GM08714 (cell line): ENCODE measurements around the gene EGFR.

Experiments
- H3K4me3 ChIP-seq: fragments of 200-500 bp; sonication (Bioruptor generic); 2 replicates; pipeline ENCODE4 v1.5.1; 2014; ENCODE audit warnings: mild to moderate bottlenecking, low read length, inconsistent platforms
- ZNF274 ChIP-seq: IDR thresholded peaks from 2 replicates; pipeline ENCODE4 v1.6.1; 2012; ENCODE audit warnings: mild to moderate bottlenecking, low read depth, low read length

EGFR gene

GRCh38 chr7:55130395-55131141 lies 111.8 kb downstream of the EGFR start:
- no peak overlapping the region for H3K4me3 ChIP-seq
- no peak for TF ChIP-seq ZNF274

GRCh38 chr7:55131142-55131929 lies 112.5 kb downstream of the EGFR start:
- TF ChIP-seq ZNF274 = no peak

GRCh38 chr7:55132550-55132889 lies 113.7 kb downstream of the EGFR start:
- no peak overlapping the region for H3K4me3 ChIP-seq
- TF ChIP-seq ZNF274 = no peak

More at GRCh38 chr7:55131142-55131929, 112.5 kb downstream of the EGFR start:
- H3K4me3 ChIP-seq = no peak overlapping the region

- TF ChIP-seq ZNF274 = no peak
- no peak overlapping the region for H3K4me3 ChIP-seq
Observed at GRCh38 chr7:55132890-55133551, 114.2 kb downstream of the EGFR start.

- H3K4me3 ChIP-seq = no peak overlapping the region
- TF ChIP-seq ZNF274 = no peak
Observed at GRCh38 chr7:55133630-55134358, 115.0 kb downstream of the EGFR start.

- no peak overlapping the region for H3K4me3 ChIP-seq
- TF ChIP-seq ZNF274 = no peak
Observed at GRCh38 chr7:55134359-55134725, 115.5 kb downstream of the EGFR start.

GRCh38 chr7:55134786-55135185 lies 116.0 kb downstream of the EGFR start:
- no peak for TF ChIP-seq ZNF274
- H3K4me3 ChIP-seq = no peak overlapping the region

GRCh38 chr7:55135462-55135861 lies 116.6 kb downstream of the EGFR start:
- no peak for TF ChIP-seq ZNF274
- H3K4me3 ChIP-seq = no peak overlapping the region

- no peak for TF ChIP-seq ZNF274
- no peak overlapping the region for H3K4me3 ChIP-seq
Observed at GRCh38 chr7:55138663-55139062, 119.8 kb downstream of the EGFR start.

- no peak for TF ChIP-seq ZNF274
- no peak overlapping the region for H3K4me3 ChIP-seq
Observed at GRCh38 chr7:55140221-55140940, 121.6 kb downstream of the EGFR start.

- no peak overlapping the region for H3K4me3 ChIP-seq
- TF ChIP-seq ZNF274 = no peak
Observed at GRCh38 chr7:55140941-55141278, 122.1 kb downstream of the EGFR start.

- no peak for TF ChIP-seq ZNF274
- H3K4me3 ChIP-seq = no peak overlapping the region
Observed at GRCh38 chr7:55142919-55143600, 124.2 kb downstream of the EGFR start.
